GM21390 (cell line): Measurements from ENCODE around the gene KRT36.

Experiments
- ATAC-seq: cut with Tn5 transposase; IDR thresholded peaks from one replicate; pipeline ENCODE4 v1.9.1; 2021; ENCODE audit not compliant: unreplicated experiment

Gene KRT36

DNA sequence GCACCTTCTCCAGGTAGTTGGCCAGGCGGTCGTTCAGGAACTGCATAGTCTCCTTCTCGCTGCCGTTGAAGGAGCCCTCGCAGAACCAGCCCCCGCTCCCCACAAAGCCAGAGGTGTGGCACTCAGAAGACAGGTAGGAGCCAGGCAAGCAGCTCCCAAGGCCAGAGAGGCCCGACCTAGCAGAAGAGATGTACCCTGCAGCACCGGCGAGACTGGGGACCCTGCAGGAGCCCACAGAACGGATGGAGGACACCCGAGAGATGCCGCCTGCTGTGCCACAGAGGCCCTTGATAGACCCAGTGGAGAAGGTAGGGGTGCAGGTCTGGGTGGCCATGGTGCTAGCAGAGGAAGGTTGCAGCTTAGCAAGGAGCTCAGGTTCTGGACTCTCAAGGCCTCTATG is at the start of gene KRT36:
KRT36 (minus strand) TSS at position 380 of the 400 bp plus-strand sequence; CDS start at position 334, 46 bp downstream.
- ATAC-seq, result no peak

DNA sequence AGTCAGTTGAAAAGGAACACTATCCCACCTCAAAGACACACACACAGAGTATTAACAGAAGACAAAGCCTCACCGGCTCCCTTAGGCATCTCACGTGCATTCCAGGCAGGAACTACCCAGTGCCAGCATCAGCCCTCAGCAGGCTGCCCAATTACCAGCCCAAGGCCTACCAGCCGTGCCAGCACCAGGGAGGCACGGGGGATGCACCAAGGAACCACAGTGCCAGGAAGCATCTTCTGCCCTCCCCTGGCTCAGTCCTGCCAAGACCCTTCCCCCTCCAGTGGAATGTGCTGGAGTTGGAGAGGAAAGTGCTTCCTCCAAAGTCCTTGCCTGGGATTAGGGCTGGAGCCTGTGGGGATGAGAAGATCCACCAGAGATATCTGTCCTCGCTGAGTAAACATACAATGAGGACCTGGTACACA is 49.4 kb upstream of the KRT36 start:
- ATAC-seq, result no peak

DNA sequence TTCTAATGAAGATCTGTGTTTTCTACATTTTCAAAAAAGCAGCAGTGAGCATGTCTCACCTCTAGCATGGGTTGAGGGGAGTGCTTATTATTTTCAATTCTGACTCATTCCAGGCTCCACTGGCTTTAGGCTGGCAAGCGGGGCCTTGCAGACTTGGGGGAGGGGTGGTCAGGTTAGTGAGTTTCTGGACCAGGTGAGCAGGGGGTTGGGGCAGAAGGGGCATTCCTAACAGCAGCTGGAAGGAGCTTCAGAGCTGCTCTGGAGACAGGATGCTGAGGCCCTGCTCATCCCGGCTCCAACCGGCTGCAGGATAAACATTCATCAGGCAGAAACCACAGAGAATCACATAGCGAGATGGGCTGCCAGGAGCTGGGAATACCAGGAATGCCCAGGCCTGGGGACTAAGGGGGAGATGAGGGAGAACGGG is 48.9 kb upstream of the KRT36 start:
- ATAC-seq, result no peak

DNA sequence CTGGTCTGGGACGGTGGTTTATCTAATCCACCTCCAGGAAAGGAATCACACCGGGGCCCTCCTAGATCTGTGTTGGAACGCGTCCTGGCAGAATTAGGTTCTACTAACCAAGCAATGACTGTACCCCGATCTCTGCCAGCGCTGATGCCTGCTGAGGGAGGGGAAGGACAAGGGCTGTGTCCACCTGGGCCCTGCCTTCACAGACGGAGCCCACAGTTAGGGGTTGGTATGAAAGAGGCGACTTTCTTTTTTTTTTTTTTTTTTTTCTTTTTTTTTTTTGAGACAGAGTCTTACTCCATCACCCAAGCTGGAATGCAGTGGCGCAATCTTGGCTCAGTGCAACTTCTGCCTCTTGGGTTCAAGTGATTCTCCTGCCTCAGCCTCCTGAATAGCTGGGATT is 48.3 kb upstream of the KRT36 start:
- no peak for ATAC-seq

DNA sequence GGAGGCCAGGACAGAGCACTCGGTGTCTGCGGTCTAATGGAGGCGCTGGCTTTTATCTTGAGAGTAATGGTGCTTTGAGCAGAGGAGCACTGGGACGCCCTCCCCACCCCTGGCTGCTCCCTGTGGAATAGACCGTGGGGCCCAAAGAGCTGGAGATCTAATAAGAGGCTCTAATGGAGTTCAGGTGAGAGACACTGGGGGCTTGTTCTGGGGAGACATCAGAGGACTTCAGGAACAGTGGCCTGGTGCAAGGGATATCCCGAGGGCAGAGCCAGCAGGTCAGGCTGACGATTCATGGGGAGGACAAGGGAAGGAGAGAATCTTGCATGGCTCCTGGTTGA is 47.9 kb upstream of the KRT36 start:
- ATAC-seq, result no peak

DNA sequence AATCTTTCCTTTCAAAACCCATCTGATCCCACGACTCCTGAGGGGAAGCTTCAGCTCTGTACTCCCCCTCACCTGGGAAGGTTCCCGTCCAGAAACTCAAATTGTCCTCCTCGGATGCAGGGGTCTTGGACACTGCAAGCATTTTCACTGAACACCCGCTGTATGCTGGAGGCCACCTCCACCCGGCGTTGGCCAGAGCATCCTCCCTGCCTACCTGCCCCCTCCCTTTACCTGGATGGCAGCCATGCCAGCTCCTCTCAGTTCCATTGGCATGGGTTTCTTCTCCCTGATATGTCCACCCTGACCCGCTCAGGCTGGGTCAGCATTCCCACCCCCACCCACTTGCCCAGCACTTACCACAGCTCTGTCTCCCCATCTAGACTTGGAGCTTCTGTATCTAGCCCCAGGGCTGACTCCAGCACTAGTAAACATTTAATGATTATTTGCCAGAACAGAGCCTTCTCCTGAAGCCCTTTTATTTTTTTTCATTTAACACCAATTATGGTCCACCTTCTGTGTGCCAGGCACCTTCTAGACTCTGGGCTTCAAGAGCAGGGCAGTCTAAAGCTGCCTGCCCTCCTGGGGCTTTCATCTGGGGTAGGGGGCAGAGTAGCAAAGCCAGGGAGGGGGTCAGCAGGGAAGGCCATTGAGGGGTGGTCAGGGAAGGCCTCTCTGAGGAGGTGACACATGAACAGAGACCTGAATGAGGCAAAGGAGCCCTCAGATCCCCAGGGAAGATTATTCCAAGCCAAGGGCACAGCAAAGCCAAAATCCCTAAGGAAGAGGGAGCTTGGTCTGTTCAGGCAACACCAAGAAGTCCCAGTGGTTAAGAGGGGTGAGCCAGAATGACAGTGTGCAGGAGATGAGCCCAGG is 47.3 kb upstream of the KRT36 start:
- ATAC-seq, result no peak

DNA sequence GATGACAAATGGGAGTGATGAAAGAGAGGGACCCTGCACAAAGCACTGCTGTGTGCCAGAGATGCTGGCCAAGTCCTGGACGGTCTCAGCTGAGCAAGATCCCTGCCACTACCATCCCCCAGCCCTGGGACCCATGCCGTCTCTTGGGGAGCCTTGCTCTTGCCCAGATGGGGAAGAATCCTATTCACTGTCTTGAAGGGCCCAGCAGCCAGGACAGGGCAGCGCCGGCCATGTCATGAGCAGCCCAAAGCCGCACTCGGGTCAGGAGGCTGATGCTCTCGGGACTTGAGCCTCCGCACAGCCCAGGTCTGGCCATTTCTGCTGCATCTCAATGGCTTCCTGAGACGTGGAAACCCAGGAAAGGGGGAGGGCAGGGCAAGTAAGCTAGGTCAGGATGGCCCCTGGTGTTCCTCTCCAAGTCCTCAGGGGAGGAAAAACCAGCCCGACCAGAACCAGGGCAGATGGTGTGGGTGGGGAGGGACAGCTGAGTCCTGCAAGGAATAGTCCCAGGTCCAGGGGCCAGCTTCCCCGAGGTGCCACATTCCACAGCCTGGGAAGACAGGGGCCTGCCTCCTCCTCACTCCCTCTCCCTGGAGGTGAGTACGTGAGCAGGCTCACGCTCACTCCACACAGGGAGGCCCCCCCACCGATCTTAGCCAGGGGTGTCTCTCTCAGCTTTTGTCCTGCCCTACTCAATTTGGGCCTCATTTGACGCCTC is 46.2 kb upstream of the KRT36 start:
- no peak for ATAC-seq

DNA sequence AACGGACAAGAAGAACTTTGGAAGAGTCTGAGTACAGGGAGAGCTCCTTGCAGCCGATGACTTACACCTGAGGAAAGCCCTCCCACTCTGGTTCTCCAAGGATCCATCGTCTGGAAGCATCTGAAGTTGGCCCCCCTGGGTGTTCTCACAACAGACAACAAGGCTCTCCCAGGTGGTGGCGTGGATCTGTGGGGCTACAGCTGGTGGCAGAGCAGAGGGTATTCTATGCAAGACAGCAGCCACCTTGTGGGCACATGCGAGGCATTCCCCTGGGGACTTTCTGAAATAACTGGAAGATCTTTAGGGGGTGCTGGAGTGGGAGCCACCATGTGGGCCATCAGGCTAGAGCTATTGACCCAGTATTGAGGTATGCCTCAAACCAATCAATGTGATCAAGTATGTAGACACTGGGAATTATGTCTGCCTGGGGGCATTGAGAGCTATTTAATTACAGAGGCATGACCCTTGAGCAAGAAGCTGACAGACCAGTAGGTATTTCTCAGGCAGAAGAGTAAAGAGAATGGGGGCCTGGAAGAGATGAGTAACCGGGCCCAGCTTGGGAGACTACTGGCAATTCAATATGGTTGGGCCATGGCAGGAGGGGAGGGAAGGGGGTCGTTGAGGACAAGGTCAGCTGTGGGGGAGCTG is 45.3 kb upstream of the KRT36 start:
- no peak for ATAC-seq

DNA sequence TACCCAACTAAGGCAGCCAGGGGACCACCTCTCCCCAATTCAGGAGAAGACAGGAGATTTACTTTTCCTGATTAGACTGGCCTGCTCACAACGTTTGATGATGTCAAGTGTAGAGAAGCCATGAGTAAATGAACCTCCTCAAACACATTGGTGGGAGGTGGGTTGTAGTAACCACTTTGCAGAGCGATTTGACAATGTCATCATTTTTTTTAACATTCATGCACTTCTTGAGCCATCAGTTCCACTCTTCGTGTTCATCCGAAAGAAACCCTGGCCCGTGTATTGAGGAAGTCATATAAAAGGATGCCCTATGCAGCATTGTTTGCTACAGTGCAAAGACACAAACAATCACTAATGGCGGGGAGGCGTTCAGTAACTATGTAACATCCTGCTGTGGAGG is 43.9 kb upstream of the KRT36 start:
- no peak for ATAC-seq

DNA sequence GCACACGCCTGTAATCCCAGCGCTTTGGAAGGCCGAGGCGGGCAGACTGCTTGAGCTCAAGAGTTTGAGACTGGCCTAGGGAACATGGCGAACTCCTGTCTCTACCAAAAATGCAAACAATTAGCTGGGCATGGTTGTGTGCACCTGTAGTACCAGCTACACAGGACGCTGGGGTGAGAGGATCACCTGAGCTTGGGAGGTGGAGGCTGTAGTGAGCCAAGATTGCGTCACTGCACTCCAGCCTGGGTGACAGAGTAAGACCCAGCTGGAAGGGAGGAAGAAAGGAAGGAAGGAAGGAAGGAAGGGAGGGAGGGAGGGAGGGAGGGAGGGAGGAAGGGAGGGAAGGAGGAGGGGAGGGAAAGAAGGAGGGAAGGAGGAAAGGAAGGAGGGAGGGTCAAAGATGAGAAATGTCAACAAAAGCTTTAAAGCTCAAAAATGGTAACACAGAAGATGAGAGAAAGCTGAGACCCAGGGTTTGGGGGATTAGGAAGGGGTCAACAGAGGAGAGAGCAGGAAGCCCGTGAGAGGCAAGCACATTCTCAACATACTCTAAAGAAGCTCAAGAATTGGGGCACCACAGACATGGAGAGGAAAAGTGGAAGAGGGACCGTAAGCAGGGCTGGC is 43.3 kb upstream of the KRT36 start:
- ATAC-seq, result no peak

DNA sequence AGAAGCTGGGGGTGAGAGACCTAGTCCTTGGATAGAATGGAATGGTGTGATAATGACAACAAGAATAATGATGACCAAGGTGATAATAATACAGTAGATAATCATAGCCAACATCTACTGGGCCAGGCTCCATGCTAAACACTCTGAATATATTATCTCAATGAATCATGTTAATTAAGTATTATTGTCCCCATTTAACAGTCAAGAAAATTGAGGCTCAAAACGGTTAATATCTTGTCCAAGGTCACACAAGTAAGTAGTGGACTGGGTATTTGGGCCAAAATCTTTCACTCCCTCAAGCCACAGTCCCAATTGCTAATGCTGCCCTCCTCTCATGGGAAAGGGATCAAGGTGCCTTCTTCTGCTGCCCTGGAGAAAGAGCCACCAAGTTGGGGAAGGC is 42.3 kb upstream of the KRT36 start:
- ATAC-seq, result no peak

DNA sequence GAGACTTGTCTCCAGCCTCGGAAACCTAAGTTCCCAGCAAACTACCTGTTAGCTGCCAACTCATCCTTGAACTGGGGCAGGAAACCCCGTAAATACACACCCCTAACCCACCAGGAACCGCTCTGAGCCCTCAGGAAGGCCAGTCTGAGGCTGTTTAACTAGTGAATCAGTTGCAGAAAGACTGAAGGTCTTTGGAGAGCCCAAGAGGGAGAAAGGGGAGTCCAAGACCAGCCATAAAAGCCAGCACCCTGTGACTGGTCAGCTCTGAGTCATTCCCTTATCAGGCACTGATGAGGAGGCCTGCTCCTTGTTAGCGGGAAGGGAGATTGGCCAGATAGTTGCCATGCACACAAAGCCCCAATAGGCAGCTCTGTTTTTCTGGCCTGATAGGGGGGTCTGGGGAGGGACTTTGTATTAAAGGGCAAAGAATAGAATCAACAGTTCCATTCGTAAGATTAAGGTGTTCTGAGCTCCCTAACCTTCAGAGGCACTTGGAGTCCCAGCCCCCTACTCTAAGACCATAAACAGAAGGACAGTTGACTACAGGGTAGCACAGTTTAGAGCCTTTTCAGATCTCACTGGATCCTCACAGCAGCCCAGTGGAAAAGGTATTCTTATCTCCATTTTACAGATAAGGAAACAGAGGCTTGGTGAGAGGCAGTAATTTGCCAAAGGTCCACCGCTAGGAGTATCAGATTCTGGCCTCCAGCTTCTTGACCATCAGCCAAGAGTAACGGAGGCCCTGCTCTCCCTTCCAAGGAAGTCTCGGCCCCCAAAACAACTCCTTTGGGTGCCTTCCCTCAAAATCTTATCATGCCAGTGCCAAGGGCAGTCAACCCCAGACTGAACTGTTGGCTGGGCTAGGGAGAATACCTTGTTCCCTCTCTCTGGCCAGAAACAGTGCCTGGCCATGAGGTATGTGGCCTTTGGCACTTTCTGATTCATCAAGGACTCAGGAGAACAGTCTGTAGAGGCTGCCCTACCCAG is 40.6 kb upstream of the KRT36 start:
- no peak for ATAC-seq

DNA sequence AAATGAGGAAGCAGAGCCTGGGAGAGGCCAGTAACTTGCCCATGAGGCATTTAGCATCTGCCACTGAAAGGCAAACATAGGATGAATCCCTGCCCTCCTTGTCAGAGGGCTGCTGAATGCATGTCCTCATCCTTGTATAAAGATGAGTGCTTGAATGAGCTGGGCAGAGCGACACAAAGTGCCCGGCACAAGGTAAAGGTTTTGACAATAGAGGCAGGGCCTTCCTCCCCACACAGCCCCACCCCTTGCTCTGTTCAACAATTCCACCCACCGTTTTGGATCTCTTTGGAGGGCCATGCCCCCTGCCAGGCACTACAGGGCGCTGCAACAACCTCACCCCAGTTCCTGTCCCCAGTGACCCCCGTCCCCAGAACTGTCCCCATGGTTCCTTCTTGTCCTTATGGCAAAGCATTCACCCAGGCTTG is 39.8 kb upstream of the KRT36 start:
- ATAC-seq, result no peak

DNA sequence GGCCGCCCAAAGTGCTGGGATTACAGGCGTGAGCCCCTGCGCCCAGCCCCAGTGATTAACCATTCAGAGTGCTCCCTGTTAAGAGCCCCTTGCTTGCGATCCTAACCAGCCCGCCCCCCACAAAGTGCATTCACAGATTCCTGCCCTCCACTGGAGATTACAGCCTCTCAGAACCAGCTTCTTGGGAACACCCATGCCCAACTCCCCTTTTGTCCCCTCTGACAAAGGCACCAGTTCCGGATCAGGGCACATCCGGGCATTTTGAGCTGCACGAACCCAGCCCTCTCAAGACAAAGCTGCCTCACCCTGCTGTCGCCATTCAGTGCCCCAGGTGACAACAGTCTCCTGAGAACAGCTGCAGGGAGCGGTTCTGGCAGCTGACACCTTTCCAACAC is 39.2 kb upstream of the KRT36 start:
- ATAC-seq, result no peak

DNA sequence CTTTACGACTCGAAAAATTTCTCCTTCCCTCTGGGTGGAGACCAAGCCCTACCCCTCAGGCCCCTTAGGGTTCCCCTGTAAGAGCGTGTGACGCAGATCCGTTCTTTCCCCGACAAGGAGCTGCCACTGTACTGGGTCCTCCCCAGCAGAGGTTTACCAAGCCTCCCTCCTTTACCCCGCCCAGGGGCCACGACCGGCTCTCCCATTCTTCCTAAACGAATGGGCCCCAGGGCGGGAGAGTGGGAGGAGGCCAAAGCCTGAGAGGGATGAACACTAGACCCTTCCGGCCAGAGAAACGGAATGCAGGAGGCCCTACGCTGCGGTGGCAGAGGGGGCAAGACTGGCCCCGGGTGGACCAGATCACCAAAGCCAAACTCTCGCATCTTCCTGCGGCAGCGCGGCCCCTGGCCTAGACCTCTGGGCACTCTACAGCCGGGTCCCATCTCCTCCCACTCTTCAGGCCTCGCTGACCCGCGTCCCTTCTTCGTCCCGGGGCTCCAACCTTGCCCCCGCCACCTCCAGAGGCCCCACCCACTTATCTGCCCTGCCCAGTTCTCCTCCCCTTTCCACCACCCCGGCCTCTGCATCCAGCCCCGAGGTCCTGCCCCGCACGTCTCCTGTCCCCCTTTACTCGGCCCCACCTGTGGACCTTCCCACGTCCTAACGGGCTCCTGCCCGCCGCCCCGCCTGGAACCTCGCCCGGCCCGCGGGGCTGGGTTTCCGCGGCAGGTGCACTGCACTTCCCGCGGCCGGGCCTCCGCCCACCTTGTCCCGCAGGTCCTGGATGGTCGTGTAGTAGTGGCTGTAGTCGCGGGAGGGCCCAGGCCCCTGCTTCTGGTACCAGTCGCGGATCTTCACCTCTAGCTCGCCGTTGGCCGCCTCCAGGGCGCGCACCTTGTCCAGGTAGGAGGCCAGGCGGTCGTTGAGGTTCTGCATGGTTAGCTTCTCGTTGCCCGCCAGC is 37.6 kb upstream of the KRT36 start:
- ATAC-seq, result no peak

DNA sequence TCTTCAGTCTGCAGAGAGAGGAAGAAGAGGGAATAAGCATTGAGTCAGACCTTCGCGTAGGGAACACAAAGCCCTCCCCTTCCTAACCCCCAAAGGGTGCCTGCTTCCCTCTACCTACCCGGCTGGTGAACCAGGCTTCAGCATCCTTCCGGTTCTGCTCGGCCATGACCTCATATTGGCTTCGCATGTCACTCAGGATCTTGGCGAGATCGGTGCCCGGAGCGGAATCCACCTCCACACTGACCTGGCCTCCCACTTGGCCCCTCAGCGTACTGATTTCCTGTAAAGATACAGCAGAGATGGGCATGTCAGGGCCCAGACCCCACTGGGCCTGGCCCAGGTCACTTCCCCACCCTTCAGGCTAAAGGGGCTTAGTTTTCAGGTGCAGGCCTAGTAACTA is 34.6 kb upstream of the KRT36 start:
- ATAC-seq, result no peak

DNA sequence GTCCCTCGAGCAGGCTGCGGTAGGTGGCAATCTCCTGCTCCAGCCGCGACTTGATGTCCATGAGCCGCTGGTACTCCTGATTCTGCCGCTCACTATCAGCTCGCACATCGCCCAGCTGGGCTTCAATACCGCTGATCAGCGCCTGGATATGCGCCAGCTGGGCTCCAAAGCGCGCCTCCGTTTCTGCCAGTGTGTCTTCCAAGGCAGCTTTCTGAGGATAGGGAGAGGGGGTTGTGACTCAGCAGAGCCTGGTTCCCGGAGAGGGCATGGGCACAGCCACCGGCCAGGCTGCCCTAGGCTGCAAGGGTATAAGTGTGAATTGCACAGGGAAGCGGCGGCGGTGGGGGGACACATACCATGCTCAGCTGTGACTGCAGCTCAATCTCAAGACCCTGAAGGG is 34.1 kb upstream of the KRT36 start:
- no peak for ATAC-seq

DNA sequence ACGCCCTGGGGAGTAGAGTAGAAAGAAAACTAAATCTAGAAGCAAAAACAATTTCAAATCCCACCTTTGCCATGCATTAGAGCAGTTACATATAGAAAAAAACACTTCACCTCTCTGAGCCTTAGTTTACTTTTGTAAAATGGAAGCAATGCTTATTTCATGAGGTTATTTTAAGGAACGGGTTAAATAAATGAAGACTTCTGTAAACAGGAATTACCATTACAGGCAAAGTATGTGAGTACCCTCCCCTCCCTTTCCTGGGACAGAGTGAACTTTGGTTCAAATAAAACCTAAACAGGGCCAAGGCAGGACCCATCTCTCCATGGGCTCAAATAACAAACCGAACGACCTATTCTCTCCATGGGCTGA is 33.5 kb upstream of the KRT36 start:
- ATAC-seq, result no peak
